Thoracic aorta (tissue), 2 donors: ENCODE measurements around the gene RIN1. TPM values are rescaled to one million over a fixed set of nuclear protein-coding genes. Genes with fewer than 3 reads are reported as not detected.

Source experiments
- ATAC-seq: fragments of 150-250 bp; one replicate; pipeline ENCODE4 v1.8.0; 2017; ENCODE audit warnings: low read depth; ENCODE audit not compliant: insufficient number of reproducible peaks, low FRiP score
- DNase-seq: peaks from one replicate; pipeline ENCODE4 v3.0.0-alpha.2; 2020; ENCODE audit warnings: low spot score
- H3K27ac ChIP-seq, 2 donors: fragments of 200-600 bp; sonication (generic); 1 replicate in 1 of 2; 2 replicates in 1 of 2; pipeline ENCODE4 v1.5.1; 2016; ENCODE audit warnings: mild to moderate bottlenecking in 2 of 2, moderate library complexity in 2 of 2
- H3K27me3 ChIP-seq: fragments of 200-600 bp; sonication (generic); replicated peaks from 2 replicates; pipeline ENCODE4 v1.6.0; 2016; ENCODE audit warnings: mild to moderate bottlenecking; ENCODE audit not compliant: insufficient read depth
- H3K36me3 ChIP-seq: fragments of 200-600 bp; sonication (generic); one replicate; pipeline ENCODE4 v1.5.1; 2016
- H3K4me1 ChIP-seq, 2 donors: fragments of 200-600 bp; sonication (generic); 1 replicate in 1 of 2; 2 replicates in 1 of 2; pipeline versions ENCODE4 v1.5.1 to v1.6.0; 2016; ENCODE audit warnings: low read depth in 2 of 2, mild to moderate bottlenecking in 1 of 2; ENCODE audit not compliant: control insufficient read depth in 1 of 2
- H3K4me3 ChIP-seq: fragments of 200-600 bp; sonication (generic); 2 replicates; pipeline ENCODE4 v1.5.1; 2016; ENCODE audit warnings: mild to moderate bottlenecking
- H3K9me3 ChIP-seq: fragments of 200-600 bp; sonication (generic); 2 replicates; pipeline ENCODE4 v1.5.1; 2016
- total RNA-seq, 2 donors: library from RNA; depleted of rRNA; stranded (reverse); fragments of >200 nt; gene quantifications; one replicate each; pipeline versions ENCODE4 v1.1.0 to v1.2.3, GENCODE V29; 2016
- TF ChIP-seq, protein P1 (sequence below): fragments of 200-600 bp; sonication (generic); IDR thresholded peaks from one replicate; pipeline ENCODE4 v1.5.1; 2019; ENCODE audit warnings: antibody characterized with exemption

Gene RIN1
- total RNA-seq, 2 donors from 2014 or later: 7.7 to 7.8 TPM

GRCh38 chr11:66287889-66288670 is 48.2 kb downstream of the RIN1 start:
- ATAC-seq (no peak), DNase-seq (no peak)
- peaks cover 22 to 41% of the 10 kb centered on the region in 2 donors for H3K4me1 ChIP-seq
- TF ChIP-seq, protein P1, sequence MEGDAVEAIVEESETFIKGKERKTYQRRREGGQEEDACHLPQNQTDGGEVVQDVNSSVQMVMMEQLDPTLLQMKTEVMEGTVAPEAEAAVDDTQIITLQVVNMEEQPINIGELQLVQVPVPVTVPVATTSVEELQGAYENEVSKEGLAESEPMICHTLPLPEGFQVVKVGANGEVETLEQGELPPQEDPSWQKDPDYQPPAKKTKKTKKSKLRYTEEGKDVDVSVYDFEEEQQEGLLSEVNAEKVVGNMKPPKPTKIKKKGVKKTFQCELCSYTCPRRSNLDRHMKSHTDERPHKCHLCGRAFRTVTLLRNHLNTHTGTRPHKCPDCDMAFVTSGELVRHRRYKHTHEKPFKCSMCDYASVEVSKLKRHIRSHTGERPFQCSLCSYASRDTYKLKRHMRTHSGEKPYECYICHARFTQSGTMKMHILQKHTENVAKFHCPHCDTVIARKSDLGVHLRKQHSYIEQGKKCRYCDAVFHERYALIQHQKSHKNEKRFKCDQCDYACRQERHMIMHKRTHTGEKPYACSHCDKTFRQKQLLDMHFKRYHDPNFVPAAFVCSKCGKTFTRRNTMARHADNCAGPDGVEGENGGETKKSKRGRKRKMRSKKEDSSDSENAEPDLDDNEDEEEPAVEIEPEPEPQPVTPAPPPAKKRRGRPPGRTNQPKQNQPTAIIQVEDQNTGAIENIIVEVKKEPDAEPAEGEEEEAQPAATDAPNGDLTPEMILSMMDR: no peak
- peak overlapping the region; percentile 73 to 81 for H3K27ac ChIP-seq
- H3K36me3 ChIP-seq: peaks cover 4% of the 10 kb centered on the region
- peak overlapping the region; percentile 71 for H3K4me3 ChIP-seq
- H3K27me3 ChIP-seq: no peaks in the 10 kb centered on the region
- no peaks in the 10 kb centered on the region for H3K9me3 ChIP-seq

- ATAC-seq (no peak), DNase-seq (no peak)
- Histone ChIP-seq H3K4me1 (peaks cover 22 to 46% of the 10 kb centered on the region in 2 donors), H3K27me3 (no peaks in the 10 kb centered on the region), H3K4me3 (peak overlapping the region; percentile 71), H3K27ac (no peak overlapping the region), H3K9me3 (no peaks in the 10 kb centered on the region), H3K36me3 (peaks cover 4% of the 10 kb centered on the region)
- TF ChIP-seq, protein P1: no peak
Measured at GRCh38 chr11:66287211-66287888, 48.9 kb downstream of the RIN1 start.

GRCh38 chr11:66286699-66287098 is 49.5 kb downstream of the RIN1 start:
- ATAC-seq (no peak), DNase-seq (no peak)
- Histone ChIP-seq H3K27ac (no peak overlapping the region), H3K36me3 (peaks cover 4% of the 10 kb centered on the region), H3K4me1 (peaks cover 22 to 45% of the 10 kb centered on the region in 2 donors), H3K27me3 (no peaks in the 10 kb centered on the region), H3K9me3 (no peaks in the 10 kb centered on the region), H3K4me3 (no peak overlapping the region)
- TF ChIP-seq, protein P1: no peak

DNA sequence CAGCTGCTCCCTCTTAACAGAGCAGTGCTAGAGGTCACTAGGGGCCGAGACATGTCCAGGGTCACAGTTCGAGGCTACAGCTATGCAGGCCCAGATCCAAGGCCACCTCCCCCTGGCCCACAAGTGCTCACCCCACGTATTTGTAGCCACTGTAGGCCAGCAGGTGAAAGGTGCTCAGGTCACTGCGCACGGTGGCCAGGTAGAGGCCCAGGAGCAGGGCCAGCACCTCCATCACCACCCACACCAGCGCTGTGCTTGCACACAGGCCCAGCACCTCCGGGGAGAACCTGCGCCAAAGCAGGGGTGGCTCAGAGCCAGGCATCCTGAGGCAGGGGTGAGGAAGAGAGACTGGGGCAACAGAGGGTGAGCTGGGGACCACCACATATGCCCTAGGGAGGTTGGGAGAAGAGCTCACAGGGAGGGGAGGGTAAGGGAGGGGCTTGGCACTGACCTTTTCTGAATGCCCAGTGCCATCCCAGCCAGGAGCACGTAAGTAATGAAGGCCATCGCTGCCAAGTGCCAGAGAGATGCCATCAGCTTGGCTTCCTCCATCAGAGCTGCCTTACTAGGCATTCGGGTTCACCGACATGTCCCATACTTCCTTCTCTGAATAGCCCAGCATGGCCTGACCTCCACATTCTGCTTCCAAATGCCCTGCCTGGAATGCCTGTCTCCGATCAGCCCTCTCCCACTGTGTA is 50.8 kb downstream of the RIN1 start:
- DNase-seq (no peak), ATAC-seq (no peak)
- TF ChIP-seq, protein P1: no peak
- no peak overlapping the region for H3K27ac ChIP-seq
- no peak overlapping the region for H3K4me3 ChIP-seq
- H3K36me3 ChIP-seq: peaks cover 4% of the 10 kb centered on the region
- no peaks in the 10 kb centered on the region for H3K9me3 ChIP-seq
- peaks cover 22 to 41% of the 10 kb centered on the region in 2 donors for H3K4me1 ChIP-seq
- no peaks in the 10 kb centered on the region for H3K27me3 ChIP-seq
